OCI-LY1 (cell line): ENCODE measurements around the gene TAC4.

Experiments used
- EZH2 ChIP-seq: fragments of 200-600 bp; sonication (generic), shearing (Covaris generic); IDR thresholded peaks from 2 replicates; pipeline ENCODE4 v1.8.0; 2017; ENCODE audit warnings: borderline replicate concordance, mixed run types, mild to moderate bottlenecking, antibody characterized with exemption, low read length, moderate library complexity, mixed read lengths
- TF ChIP-seq, protein P1 (sequence below): fragments of 200-600 bp; sonication (generic), shearing (Covaris generic); IDR thresholded peaks from 2 replicates; pipeline ENCODE4 v1.5.1; 2017; ENCODE audit warnings: mild to moderate bottlenecking, antibody characterized with exemption, low read length, moderate library complexity, mixed read lengths

DNA sequence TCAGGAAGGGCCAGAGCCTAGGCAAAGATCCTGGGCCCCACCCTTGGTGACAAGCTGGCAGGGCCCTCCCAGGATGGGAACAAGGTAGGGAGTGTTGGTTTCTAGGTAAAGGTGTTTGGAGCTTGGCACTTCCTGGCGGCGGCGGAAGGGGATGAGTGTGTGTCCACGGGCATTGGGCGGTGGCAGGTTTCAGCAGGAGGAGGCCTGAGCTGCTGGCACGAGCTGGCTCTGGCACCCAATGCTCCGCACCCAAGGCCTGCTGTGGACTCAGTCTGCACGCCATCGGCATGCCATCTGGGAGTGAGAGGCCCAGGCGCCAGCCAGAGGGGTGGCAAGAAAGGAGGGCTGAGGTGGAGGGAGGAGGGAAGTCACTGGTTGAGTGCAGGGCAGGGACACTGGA lies 46.9 kb upstream of the TAC4 start:
- TF ChIP-seq, protein P1, sequence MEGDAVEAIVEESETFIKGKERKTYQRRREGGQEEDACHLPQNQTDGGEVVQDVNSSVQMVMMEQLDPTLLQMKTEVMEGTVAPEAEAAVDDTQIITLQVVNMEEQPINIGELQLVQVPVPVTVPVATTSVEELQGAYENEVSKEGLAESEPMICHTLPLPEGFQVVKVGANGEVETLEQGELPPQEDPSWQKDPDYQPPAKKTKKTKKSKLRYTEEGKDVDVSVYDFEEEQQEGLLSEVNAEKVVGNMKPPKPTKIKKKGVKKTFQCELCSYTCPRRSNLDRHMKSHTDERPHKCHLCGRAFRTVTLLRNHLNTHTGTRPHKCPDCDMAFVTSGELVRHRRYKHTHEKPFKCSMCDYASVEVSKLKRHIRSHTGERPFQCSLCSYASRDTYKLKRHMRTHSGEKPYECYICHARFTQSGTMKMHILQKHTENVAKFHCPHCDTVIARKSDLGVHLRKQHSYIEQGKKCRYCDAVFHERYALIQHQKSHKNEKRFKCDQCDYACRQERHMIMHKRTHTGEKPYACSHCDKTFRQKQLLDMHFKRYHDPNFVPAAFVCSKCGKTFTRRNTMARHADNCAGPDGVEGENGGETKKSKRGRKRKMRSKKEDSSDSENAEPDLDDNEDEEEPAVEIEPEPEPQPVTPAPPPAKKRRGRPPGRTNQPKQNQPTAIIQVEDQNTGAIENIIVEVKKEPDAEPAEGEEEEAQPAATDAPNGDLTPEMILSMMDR: no peak
- no peak for TF ChIP-seq EZH2
